GM19239 (cell line): ENCODE data around the gene PERM1.

Experiments
- DNase-seq: peaks from one replicate; pipeline ENCODE4 v3.0.0; 2011; ENCODE audit warnings: low spot score; ENCODE audit not compliant: insufficient read length
- FAIRE-seq: peaks from 2 replicates; lab custom pipeline; 2011; peaks lifted over from hg19 to GRCh38; lab: Jason Lieb, UNC

PERM1 gene

GRCh38 chr1:939511-940106, 42.3 kb downstream of the PERM1 start:
- DNase-seq (no peak), FAIRE-seq (no peak)

DNA sequence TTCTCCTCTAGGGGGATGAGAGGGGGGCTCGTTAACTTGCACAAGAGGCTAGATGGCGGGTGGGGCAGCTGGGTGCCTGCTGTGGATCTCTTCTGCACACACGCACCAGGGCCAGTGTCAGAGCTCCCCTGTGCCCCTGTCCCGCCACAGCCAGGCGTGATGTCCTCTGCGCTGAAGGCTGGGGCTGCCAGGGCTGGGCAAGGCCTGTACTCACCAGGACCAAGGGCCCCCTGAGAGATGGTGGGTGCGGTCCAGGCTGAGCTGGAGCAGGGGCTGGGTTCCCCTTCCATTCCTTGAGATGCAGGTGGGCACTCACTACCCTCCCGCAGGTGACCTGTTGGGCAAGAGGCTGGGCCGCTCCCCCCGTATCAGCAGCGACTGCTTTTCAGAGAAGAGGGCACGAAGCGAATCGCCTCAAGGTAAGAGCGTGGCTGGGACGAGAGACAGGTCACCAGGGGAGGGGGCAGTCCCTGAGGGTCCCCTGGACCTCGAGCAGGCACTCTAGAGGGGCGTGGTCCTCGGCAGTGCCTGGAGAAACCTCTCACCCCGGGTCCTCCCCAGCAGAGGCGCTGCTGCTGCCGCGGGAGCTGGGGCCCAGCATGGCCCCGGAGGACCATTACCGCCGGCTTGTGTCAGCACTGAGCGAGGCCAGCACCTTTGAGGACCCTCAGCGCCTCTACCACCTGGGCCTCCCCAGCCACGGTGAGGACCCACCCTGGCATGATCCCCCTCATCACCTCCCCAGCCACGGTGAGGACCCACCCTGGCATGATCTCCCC, 43.0 kb downstream of the PERM1 start:
- no peak for DNase-seq
- no peak for FAIRE-seq

GRCh38 chr1:938088-938683, 43.7 kb downstream of the PERM1 start:
- FAIRE-seq, result no peak

GRCh38 chr1:937521-937920, 44.4 kb downstream of the PERM1 start:
- FAIRE-seq, result no peak

More at GRCh38 chr1:938088-938683, 43.7 kb downstream of the PERM1 start:
- DNase-seq, result no peak

GRCh38 chr1:936348-937264, 45.3 kb downstream of the PERM1 start:
- DNase-seq (no peak), FAIRE-seq (no peak)

More at GRCh38 chr1:937521-937920, 44.4 kb downstream of the PERM1 start:
- no peak for DNase-seq

DNA sequence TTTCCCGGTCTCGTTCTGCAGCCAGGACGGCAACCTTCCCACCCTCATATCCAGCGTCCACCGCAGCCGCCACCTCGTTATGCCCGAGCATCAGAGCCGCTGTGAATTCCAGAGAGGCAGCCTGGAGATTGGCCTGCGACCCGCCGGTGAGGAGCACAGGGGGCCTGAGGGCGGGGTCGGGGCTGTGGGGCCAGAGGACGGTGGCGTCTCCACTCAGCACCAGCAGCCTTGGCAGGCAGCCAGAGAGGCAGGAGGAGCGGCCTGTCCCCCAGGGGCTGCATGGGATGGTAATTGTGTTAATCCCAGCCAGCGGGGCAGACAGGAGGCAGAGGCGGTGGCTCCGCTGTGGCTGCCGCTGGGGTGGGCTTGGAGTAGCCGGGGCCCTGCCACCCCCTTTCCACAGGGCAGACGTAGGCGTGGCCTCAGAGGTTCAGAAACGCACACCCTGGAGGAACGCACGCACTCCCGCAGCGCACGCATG, 46.1 kb downstream of the PERM1 start:
- no peak for FAIRE-seq
- no peak for DNase-seq

DNA sequence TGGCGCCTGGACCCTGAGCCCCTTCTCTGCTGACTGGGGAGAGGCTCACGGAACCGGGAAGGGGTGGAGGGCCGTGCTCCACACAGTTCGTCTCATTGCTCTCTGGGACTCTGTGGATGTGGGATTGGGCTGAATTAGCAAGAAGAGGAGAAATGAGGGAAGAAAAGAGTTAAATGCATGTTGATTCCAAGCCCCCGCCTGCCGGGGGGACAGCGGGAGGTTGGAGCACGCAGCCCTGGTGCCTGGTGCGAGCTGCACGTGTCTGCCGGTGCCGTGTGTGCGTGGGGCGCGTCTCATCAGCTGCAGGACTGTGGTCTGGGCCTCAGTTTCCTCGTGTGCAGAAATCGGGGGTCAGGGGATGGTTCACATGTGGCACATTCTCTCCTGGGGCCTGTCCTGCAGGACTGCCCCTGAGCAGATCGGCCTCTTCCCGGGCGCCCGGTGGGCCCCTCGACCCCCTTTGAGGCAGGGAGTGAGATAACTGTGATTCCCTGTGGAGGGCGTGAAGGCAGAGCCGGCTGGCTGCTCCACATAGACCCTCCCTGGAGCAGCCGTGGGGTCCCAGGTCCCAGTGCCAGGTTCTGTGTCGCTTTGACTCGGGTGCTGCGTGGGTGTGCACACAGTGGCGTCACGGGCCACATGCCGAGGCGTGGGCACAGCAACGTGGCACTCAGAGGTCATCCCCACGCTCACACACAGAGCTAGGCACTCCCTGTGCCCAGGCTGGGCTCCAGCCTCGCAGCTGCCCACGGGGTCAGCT, 46.7 kb downstream of the PERM1 start:
- no peak for FAIRE-seq

GRCh38 chr1:933603-933940, 48.3 kb downstream of the PERM1 start:
- no peak for FAIRE-seq
- DNase-seq, result no peak

More for the DNA sequence above, 46.7 kb downstream of the PERM1 start:
- DNase-seq, result no peak

DNA sequence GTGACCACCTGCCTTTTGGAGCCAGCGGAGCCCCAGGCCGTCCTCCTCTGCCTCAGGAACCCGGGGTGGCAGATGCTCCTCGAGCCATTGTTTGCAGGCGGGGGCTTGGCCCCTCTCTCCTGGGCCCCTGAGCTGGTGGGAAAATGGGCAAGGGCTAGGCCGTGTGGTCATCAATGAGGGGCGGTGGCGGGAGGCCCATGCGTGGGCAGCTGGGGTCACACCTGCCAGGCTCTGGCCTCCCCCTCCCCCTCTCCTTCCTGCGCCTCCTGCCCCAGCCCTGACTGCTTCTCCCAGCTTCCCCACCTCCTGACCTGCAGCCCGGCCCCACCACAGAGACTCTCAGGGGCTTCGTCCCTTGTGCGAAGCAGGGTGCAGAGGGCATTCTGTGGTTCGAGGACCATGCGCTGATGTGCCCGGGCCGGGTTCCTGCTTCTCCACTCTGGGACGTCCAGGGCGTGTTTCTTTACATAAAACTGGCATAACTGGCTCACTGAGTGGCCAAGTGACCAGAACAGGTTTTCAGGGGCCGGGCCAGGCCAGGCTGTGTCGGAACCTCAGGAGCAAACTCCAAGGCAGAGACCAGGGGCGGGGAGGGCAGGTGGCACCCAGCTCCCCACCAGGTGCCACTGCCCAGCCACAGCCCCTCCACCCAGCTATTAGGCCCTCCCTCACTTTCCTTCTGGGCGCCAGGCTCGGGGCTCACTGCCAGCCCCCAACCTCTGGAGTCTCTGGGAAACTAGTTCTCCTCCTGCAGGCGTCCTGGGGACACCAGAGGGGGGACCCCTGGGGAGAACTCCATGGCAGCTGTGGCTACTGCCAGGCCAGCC, 48.9 kb downstream of the PERM1 start:
- no peak for DNase-seq
- no peak for FAIRE-seq

GRCh38 chr1:932173-932510, 49.8 kb downstream of the PERM1 start:
- no peak for DNase-seq
- no peak for FAIRE-seq

- no peak for FAIRE-seq
- no peak for DNase-seq
Measured at GRCh38 chr1:931380-932172, 50.3 kb downstream of the PERM1 start.

DNA sequence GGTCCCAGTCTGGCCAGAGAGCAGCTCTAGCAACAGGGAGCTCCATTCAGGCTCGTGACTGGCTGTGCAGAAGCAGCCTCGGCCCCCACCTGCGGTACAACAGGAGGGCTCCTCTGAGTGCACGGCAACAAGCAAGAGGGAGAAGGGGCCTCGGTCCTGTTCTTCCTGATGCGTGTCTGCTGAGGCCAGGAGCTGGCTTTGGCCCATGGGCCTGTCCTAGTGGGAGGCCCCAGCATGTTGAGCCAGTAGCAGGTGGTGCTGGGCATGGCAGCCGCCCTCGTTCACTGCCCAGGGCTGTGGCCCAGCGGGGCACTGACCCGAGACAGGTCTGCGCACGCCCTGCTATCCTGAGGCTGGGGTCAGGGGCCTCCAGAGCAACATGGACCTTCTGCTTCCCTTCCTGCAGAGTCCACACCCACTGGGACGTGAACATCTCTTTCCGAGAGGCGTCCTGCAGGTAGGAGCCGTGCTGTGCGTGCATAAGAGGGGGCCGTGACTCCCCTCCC, 51.2 kb downstream of the PERM1 start:
- DNase-seq, result no peak

GRCh38 chr1:929712-930632, 51.9 kb downstream of the PERM1 start:
- no peak for FAIRE-seq
- no peak for DNase-seq

More for the DNA sequence above, 51.2 kb downstream of the PERM1 start:
- FAIRE-seq, result no peak

- no peak for FAIRE-seq
- no peak for DNase-seq
Measured at GRCh38 chr1:928825-929661, 52.9 kb downstream of the PERM1 start.

GRCh38 chr1:927748-928147, 54.1 kb downstream of the PERM1 start:
- FAIRE-seq, result no peak
- no peak for DNase-seq

- DNase-seq (no peak), FAIRE-seq (no peak)
Measured at GRCh38 chr1:927234-927633, 54.7 kb downstream of the PERM1 start.
